GM19099 (cell line): ENCODE data around the gene AGTR1.

Experiments used
- POLR2A ChIP-seq: IDR thresholded peaks from 3 replicates; pipeline ENCODE4 v1.6.1; 2011; ENCODE audit warnings: low read depth; ENCODE audit not compliant: insufficient read length; ENCODE audit errors: extremely low read depth

AGTR1 gene

GRCh38 chr3:148737104-148737530 is 39.4 kb downstream of the AGTR1 start:
- TF ChIP-seq POLR2A = no peak

- TF ChIP-seq POLR2A = no peak
Observed at GRCh38 chr3:148739720-148740119, 42.0 kb downstream of the AGTR1 start.

GRCh38 chr3:148740291-148740690 is 42.6 kb downstream of the AGTR1 start:
- no peak for TF ChIP-seq POLR2A

- TF ChIP-seq POLR2A = no peak
Observed at GRCh38 chr3:148741219-148741618, 43.5 kb downstream of the AGTR1 start.

- no peak for TF ChIP-seq POLR2A
Observed at GRCh38 chr3:148742118-148742517, 44.4 kb downstream of the AGTR1 start.

- TF ChIP-seq POLR2A = no peak
Observed at GRCh38 chr3:148746053-148746452, 48.4 kb downstream of the AGTR1 start.

GRCh38 chr3:148748283-148748682 is 50.6 kb downstream of the AGTR1 start:
- TF ChIP-seq POLR2A = no peak

GRCh38 chr3:148750296-148750695 is 52.6 kb downstream of the AGTR1 start:
- TF ChIP-seq POLR2A = no peak

GRCh38 chr3:148751461-148751860 is 53.8 kb downstream of the AGTR1 start:
- no peak for TF ChIP-seq POLR2A

GRCh38 chr3:148755570-148755969 is 57.9 kb downstream of the AGTR1 start:
- TF ChIP-seq POLR2A = no peak

GRCh38 chr3:148756311-148756710 is 58.6 kb downstream of the AGTR1 start:
- no peak for TF ChIP-seq POLR2A

- no peak for TF ChIP-seq POLR2A
Observed at GRCh38 chr3:148757238-148758215, 59.8 kb downstream of the AGTR1 start.

GRCh38 chr3:148758303-148758884 is 60.7 kb downstream of the AGTR1 start:
- no peak for TF ChIP-seq POLR2A

- no peak for TF ChIP-seq POLR2A
Observed at GRCh38 chr3:148759430-148759829, 61.7 kb downstream of the AGTR1 start.

- TF ChIP-seq POLR2A = no peak
Observed at GRCh38 chr3:148763156-148763680, 65.5 kb downstream of the AGTR1 start.
